ENCODE measurements around the gene SNX17.
"Not testable (repeated sequence)": the region's sequence is repeated elsewhere in the genome, so short reads cannot be mapped to it uniquely, and the experiment has no call there.

GRCh38 chr2:27425039-27425438 is 54.6 kb downstream of the SNX17 start:
- not testable (repeated sequence) for TF ChIP-seq TCF7L2 (IDR thresholded peaks at IDR 0.05; ENCODE audit: low read depth, low read length); SIN3A (IDR thresholded peaks at IDR 0.05; ENCODE audit: borderline replicate concordance, insufficient read depth, low read depth, low read length); REST (IDR thresholded peaks at IDR 0.05; ENCODE audit: insufficient read depth in 1 of 2, low read depth in 2 of 2, low read length in 1 of 2); POLR2AphosphoS5 (IDR thresholded peaks at IDR 0.05; ENCODE audit: low read depth, low read length)
- TF ChIP-seq, protein P1, sequence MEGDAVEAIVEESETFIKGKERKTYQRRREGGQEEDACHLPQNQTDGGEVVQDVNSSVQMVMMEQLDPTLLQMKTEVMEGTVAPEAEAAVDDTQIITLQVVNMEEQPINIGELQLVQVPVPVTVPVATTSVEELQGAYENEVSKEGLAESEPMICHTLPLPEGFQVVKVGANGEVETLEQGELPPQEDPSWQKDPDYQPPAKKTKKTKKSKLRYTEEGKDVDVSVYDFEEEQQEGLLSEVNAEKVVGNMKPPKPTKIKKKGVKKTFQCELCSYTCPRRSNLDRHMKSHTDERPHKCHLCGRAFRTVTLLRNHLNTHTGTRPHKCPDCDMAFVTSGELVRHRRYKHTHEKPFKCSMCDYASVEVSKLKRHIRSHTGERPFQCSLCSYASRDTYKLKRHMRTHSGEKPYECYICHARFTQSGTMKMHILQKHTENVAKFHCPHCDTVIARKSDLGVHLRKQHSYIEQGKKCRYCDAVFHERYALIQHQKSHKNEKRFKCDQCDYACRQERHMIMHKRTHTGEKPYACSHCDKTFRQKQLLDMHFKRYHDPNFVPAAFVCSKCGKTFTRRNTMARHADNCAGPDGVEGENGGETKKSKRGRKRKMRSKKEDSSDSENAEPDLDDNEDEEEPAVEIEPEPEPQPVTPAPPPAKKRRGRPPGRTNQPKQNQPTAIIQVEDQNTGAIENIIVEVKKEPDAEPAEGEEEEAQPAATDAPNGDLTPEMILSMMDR (IDR thresholded peaks at IDR 0.05) = not testable (repeated sequence)
